PC-3 (cell line): ENCODE measurements around the gene ARHGAP26. TPM values are rescaled to one million over a fixed set of nuclear protein-coding genes. Genes with fewer than 3 reads are reported as not detected.

ENCODE experiments used
- ATAC-seq: fragments of 200-7000 bp; cut with Tn5 transposase; 2 replicates; pipeline ENCODE4 v1.9.1; 2020; ENCODE audit warnings: mild to moderate bottlenecking, moderate library complexity
- BruUV-seq: library from RNA; stranded (reverse); fragments of 400-500 nt; replicated peaks from 2 replicates; lab custom pipeline; 2021; lab: Mats Ljungman, UMichigan
- CTCF ChIA-PET: fragments of 300-600 bp; sonication (Branson Sonifier 250); formaldehyde crosslinking; loops from one replicate; lab custom pipeline; 2022; ENCODE audit warnings: antibody characterized with exemption; lab: Charles Lee
- POLR2A ChIA-PET: fragments of 300-600 bp; sonication (Branson Sonifier 250); formaldehyde crosslinking; loops from one replicate; lab custom pipeline; 2022; ENCODE audit warnings: antibody characterized with exemption; ENCODE audit not compliant: unreplicated experiment; lab: Charles Lee
- DNase-seq: peaks from one replicate; pipeline ENCODE4 v3.0.0-alpha.2; 2015
- H2AFZ ChIP-seq: fragments of 300-600 bp; sonication (generic); 2 replicates; pipeline ENCODE4 v1.6.0; 2016; ENCODE audit warnings: antibody characterized with exemption, low read length
- H3F3A ChIP-seq: fragments of 300-600 bp; sonication (generic); one replicate; pipeline ENCODE4 v1.6.0; 2017; ENCODE audit warnings: antibody characterized with exemption, low read length, control low read depth, mild to moderate bottlenecking; ENCODE audit not compliant: unreplicated experiment
- H3K27ac ChIP-seq: fragments of 300-600 bp; sonication (generic); 2 replicates; pipeline ENCODE4 v1.5.1; 2016; ENCODE audit warnings: mild to moderate bottlenecking, low read length
- H3K27me3 ChIP-seq: fragments of 300-600 bp; sonication (generic); 2 replicates; pipeline ENCODE4 v1.6.1; 2016; ENCODE audit warnings: low read length, mixed read lengths
- H3K36me3 ChIP-seq: fragments of 300-600 bp; sonication (generic); 2 replicates; pipeline ENCODE4 v1.6.1; 2016; ENCODE audit warnings: low read depth, mixed run types, low read length, mixed read lengths
- H3K4me1 ChIP-seq: fragments of 300-600 bp; sonication (generic); 2 replicates; pipeline ENCODE4 v1.5.1; 2016; ENCODE audit warnings: low read length; ENCODE audit not compliant: insufficient read depth
- H3K4me2 ChIP-seq: fragments of 300-600 bp; sonication (generic); 2 replicates; pipeline ENCODE4 v1.6.0; 2016; ENCODE audit warnings: low read length
- H3K4me3 ChIP-seq: fragments of 300-600 bp; sonication (generic); 2 replicates; pipeline ENCODE4 v1.5.1; 2016; ENCODE audit warnings: mild to moderate bottlenecking, low read length, mixed read lengths
- H3K79me2 ChIP-seq: fragments of 300-600 bp; sonication (generic); 2 replicates; pipeline ENCODE4 v1.6.1; 2017; ENCODE audit warnings: low read length, mixed read lengths
- H3K9ac ChIP-seq: fragments of 300-600 bp; sonication (generic); 2 replicates; pipeline ENCODE4 v1.6.0; 2016; ENCODE audit warnings: mild to moderate bottlenecking, low read length
- H3K9me2 ChIP-seq: fragments of 300-600 bp; sonication (generic); replicated peaks from 2 replicates; pipeline ENCODE4 v1.6.1; 2016; ENCODE audit warnings: mixed run types, low read length, mixed read lengths
- H3K9me3 ChIP-seq: fragments of 300-600 bp; sonication (generic); 2 replicates; pipeline ENCODE4 v1.6.1; 2016; ENCODE audit warnings: low read length, mixed read lengths
- H4K20me1 ChIP-seq: fragments of 300-600 bp; sonication (generic); 2 replicates; pipeline ENCODE4 v1.6.1; 2016; ENCODE audit warnings: low read length, mixed read lengths
- EZH2 ChIP-seq: fragments of 300-600 bp; sonication (generic); IDR thresholded peaks from one replicate; pipeline ENCODE4 v1.6.1; 2017; ENCODE audit warnings: antibody characterized with exemption, mild to moderate bottlenecking, low read length; ENCODE audit not compliant: unreplicated experiment
- EZH2phosphoT487 ChIP-seq: fragments of 300-600 bp; sonication (generic); IDR thresholded peaks from 2 replicates; pipeline ENCODE4 v1.6.1; 2018; ENCODE audit warnings: mild to moderate bottlenecking, antibody characterized with exemption, low read length, borderline replicate concordance
- intact Hi-C: fragments of 100-400 bp; cut with micrococcal nuclease; formaldehyde crosslinking; loops from 2 replicates; pipeline ENCODE4 v1.9.0; 2023
- total RNA-seq: library from RNA; depleted of rRNA; stranded (reverse); fragments of >200 nt; gene quantifications from 2 replicates; pipeline ENCODE4 v1.2.3, GENCODE V29; 2014
- TF ChIP-seq, protein P1 (sequence below): fragments of 300-600 bp; sonication (generic); conservative IDR thresholded peaks from 2 replicates; pipeline ENCODE4 v1.5.1; 2017; ENCODE audit warnings: antibody characterized with exemption, low read depth, mild to moderate bottlenecking, low read length

Gene ARHGAP26
- total RNA-seq, 1 experiment from 2014 or later = 11.7 TPM

DNA sequence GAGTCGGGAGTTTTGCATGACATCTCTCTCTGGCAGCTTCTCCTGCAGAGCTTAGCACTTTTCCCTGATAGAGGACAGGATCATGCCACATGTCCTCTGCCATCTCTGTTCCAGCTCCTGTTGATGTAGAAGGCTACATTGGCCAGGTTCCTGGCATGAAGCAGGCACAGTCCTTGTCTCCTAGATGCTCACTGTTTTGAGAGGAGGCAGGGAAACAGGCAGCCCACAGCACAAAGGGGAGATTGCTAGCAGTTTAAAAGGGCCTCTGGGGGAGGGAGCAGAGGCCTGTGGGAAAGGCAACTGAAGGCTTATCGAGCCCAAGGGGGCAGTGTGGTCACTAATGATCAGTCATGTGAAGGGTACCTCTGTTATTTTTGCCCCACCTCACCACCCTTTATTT is 10.7 kb downstream of the ARHGAP26 start:
- POLR2A ChIA-PET = interaction anchor here (0.6 kb wide), 1 partner anchor 116 kb away, joined by 5 read pairs; no protein-coding TSS in a partner anchor
- intact Hi-C loops = no loop called here
- CTCF ChIA-PET = no interaction called here
- no peak overlapping the region for H3K9ac ChIP-seq
- no peaks in the 10 kb centered on the region for H3K36me3 ChIP-seq
- DNase-seq (no peak), ATAC-seq (no peak)
- no peaks in the 10 kb centered on the region for H3K9me2 ChIP-seq
- BruUV-seq = no TSS peak
- no peaks in the 10 kb centered on the region for H4K20me1 ChIP-seq
- H3F3A ChIP-seq = no peaks in the 10 kb centered on the region
- H3K27ac ChIP-seq = no peak overlapping the region
- H3K4me2 ChIP-seq = no peak overlapping the region
- H3K9me3 ChIP-seq = no peaks in the 10 kb centered on the region
- H2AFZ ChIP-seq = no peak overlapping the region
- H3K27me3 ChIP-seq = no peaks in the 10 kb centered on the region
- no peak overlapping the region for H3K4me3 ChIP-seq
- TF ChIP-seq EZH2phosphoT487 (no peak), EZH2 (no peak)
- TF ChIP-seq, protein P1, sequence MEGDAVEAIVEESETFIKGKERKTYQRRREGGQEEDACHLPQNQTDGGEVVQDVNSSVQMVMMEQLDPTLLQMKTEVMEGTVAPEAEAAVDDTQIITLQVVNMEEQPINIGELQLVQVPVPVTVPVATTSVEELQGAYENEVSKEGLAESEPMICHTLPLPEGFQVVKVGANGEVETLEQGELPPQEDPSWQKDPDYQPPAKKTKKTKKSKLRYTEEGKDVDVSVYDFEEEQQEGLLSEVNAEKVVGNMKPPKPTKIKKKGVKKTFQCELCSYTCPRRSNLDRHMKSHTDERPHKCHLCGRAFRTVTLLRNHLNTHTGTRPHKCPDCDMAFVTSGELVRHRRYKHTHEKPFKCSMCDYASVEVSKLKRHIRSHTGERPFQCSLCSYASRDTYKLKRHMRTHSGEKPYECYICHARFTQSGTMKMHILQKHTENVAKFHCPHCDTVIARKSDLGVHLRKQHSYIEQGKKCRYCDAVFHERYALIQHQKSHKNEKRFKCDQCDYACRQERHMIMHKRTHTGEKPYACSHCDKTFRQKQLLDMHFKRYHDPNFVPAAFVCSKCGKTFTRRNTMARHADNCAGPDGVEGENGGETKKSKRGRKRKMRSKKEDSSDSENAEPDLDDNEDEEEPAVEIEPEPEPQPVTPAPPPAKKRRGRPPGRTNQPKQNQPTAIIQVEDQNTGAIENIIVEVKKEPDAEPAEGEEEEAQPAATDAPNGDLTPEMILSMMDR = no peak
- peaks cover 43% of the 10 kb centered on the region for H3K79me2 ChIP-seq
- H3K4me1 ChIP-seq = 0 out of 2 replicates have a peak, but pooled peaks cover 8% of the 10 kb centered on the region

DNA sequence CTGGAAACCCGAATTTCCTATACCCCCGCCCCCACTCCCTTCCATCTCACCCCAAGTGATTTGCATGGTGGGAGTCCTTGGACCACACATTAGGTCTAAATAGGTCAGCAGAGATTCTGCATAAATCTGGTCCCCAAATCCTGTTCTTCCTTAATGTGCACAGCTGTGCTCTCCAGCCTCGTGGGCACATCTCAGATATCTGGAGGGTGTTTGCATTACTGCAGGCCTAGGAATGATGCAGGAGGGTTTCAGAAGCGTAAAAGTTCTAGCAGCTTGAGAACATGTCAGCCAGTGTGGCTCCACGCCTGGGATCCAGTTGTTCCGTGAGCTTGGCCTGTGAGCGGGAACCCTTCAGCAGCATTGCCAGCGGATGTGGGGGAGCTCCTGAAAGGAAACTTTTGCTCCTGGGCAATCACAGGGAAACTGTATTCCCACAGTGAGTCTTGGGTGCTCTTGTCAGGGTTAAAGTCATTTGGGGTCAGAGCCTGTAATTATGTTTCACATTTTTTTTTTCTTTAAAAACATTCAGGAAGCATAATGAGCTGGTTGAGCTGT is 12.9 kb downstream of the ARHGAP26 start:
- no peak for DNase-seq
- peaks cover 21% of the 10 kb centered on the region for H3K79me2 ChIP-seq
- no peaks in the 10 kb centered on the region for H3K36me3 ChIP-seq
- no peak overlapping the region for H2AFZ ChIP-seq
- H3K9me2 ChIP-seq = no peaks in the 10 kb centered on the region
- TF ChIP-seq EZH2phosphoT487 (no peak), EZH2 (no peak)
- TF ChIP-seq, protein P1 = no peak
- intact Hi-C loops = no loop called here
- no peak for ATAC-seq
- H3K4me2 ChIP-seq = no peak overlapping the region
- 0 out of 2 replicates have a peak, but pooled peaks cover 8% of the 10 kb centered on the region for H3K4me1 ChIP-seq
- no peaks in the 10 kb centered on the region for H3K9me3 ChIP-seq
- no peaks in the 10 kb centered on the region for H3F3A ChIP-seq
- no peak overlapping the region for H3K27ac ChIP-seq
- H3K27me3 ChIP-seq = no peaks in the 10 kb centered on the region
- ChIA-PET POLR2A (no interaction called here), CTCF (no interaction called here)
- no peak overlapping the region for H3K9ac ChIP-seq
- no peak overlapping the region for H3K4me3 ChIP-seq
- no TSS peak for BruUV-seq
- no peaks in the 10 kb centered on the region for H4K20me1 ChIP-seq

- no peak overlapping the region for H3K9ac ChIP-seq
- no peak overlapping the region for H2AFZ ChIP-seq
- no peak overlapping the region for H3K4me2 ChIP-seq
- POLR2A ChIA-PET = no interaction called here
- no peaks in the 10 kb centered on the region for H3K36me3 ChIP-seq
- DNase-seq = no peak
- intact Hi-C loops = no loop called here
- peaks cover 14% of the 10 kb centered on the region for H3K79me2 ChIP-seq
- H3F3A ChIP-seq = no peaks in the 10 kb centered on the region
- BruUV-seq = no TSS peak
- no peak overlapping the region for H3K4me3 ChIP-seq
- 0 out of 2 replicates have a peak, but pooled peaks cover 8% of the 10 kb centered on the region for H3K4me1 ChIP-seq
- H3K9me2 ChIP-seq = no peaks in the 10 kb centered on the region
- no peaks in the 10 kb centered on the region for H4K20me1 ChIP-seq
- no peaks in the 10 kb centered on the region for H3K9me3 ChIP-seq
- ATAC-seq = no peak; the same call in 1 of the 2 replicates
- no peak overlapping the region for H3K27ac ChIP-seq
- TF ChIP-seq EZH2 (no peak), EZH2phosphoT487 (no peak)
- TF ChIP-seq, protein P1 = no peak
- CTCF ChIA-PET = no interaction called here
- H3K27me3 ChIP-seq = no peaks in the 10 kb centered on the region
Measured at GRCh38 chr5:142783601-142784341, 13.6 kb downstream of the ARHGAP26 start.
